CD14-positive monocyte (primary cell): ENCODE data around the gene ITIH3. TPM values are rescaled to one million over a fixed set of nuclear protein-coding genes. Genes with fewer than 3 reads are reported as not detected.

Experiments
- DNase-seq, 3 donors: peaks; one replicate each; pipeline ENCODE4 v3.0.0-alpha.2; 2011 to 2022
- H2AFZ ChIP-seq: 2 replicates; pipeline ENCODE4 v1.6.0; 2012; ENCODE audit warnings: mild to moderate bottlenecking, low read depth, low read length, inconsistent platforms; ENCODE audit not compliant: insufficient read depth, poor library complexity, severe bottlenecking
- H3K27ac ChIP-seq, 2 donors: 1 replicate in 1 of 2; 2 replicates in 1 of 2; pipeline ENCODE4 v1.5.1; 2012 to 2013; ENCODE audit warnings: low read length in 2 of 2, control low read depth in 1 of 2, inconsistent platforms in 1 of 2, low read depth in 1 of 2, mild to moderate bottlenecking in 1 of 2
- H3K27me3 ChIP-seq, 2 donors: one replicate each; pipeline versions ENCODE4 v1.6.0 to v1.6.1; 2011 to 2013; ENCODE audit warnings: low read length in 2 of 2; ENCODE audit not compliant: control insufficient read depth in 2 of 2, insufficient read depth in 2 of 2
- H3K36me3 ChIP-seq, 2 donors: replicated peaks in 1 of 2; 1 replicate in 1 of 2; 2 replicates in 1 of 2; pipeline versions ENCODE4 v1.5.1 to v1.6.1; 2012 to 2013; ENCODE audit warnings: low read length in 2 of 2, control low read depth in 1 of 2, inconsistent platforms in 1 of 2, mild to moderate bottlenecking in 1 of 2; ENCODE audit not compliant: insufficient read depth in 2 of 2, control insufficient read depth in 1 of 2
- H3K4me1 ChIP-seq, 2 donors: 1 replicate in 1 of 2; 2 replicates in 1 of 2; pipeline versions ENCODE4 v1.5.1 to v1.6.1; 2012 to 2013; ENCODE audit warnings: low read length in 2 of 2, control low read depth in 1 of 2, inconsistent platforms in 1 of 2, mild to moderate bottlenecking in 1 of 2, moderate library complexity in 1 of 2; ENCODE audit not compliant: insufficient read depth in 2 of 2, control insufficient read depth in 1 of 2
- H3K4me2 ChIP-seq: replicated peaks from 2 replicates; pipeline ENCODE3; 2012; ENCODE audit warnings: low read length, moderate library complexity, mild to moderate bottlenecking; ENCODE audit not compliant: poor library complexity, severe bottlenecking; ENCODE audit errors: extremely low read depth
- H3K4me3 ChIP-seq, 3 experiments: fragments of 200-600 bp in 1 of 3; sonication (generic) in 1 of 3; replicated peaks in 1 of 3; 1 replicate in 2 of 3; 2 replicates in 1 of 3; pipeline ENCODE4 v1.5.1; 2011 to 2013; ENCODE audit warnings: low read length in 3 of 3, mild to moderate bottlenecking in 3 of 3, control low read depth in 2 of 3, low read depth in 2 of 3, inconsistent platforms in 1 of 3, moderate library complexity in 1 of 3
- H3K79me2 ChIP-seq: 2 replicates; pipeline ENCODE4 v1.6.0; 2012; ENCODE audit warnings: mild to moderate bottlenecking, control low read depth, inconsistent platforms, low read length, moderate library complexity; ENCODE audit not compliant: insufficient read depth
- H3K9ac ChIP-seq: 2 replicates; pipeline ENCODE4 v1.6.0; 2017; ENCODE audit warnings: low read length, mild to moderate bottlenecking; ENCODE audit not compliant: insufficient read depth, poor library complexity, severe bottlenecking
- H3K9me3 ChIP-seq, 2 donors: replicated peaks in 1 of 2; 1 replicate in 1 of 2; 2 replicates in 1 of 2; pipeline versions ENCODE4 v1.5.1 to v1.6.1; 2012 to 2013; ENCODE audit warnings: low read length in 2 of 2, control low read depth in 1 of 2; ENCODE audit not compliant: control insufficient read depth in 1 of 2, insufficient read depth in 1 of 2
- H4K20me1 ChIP-seq: 2 replicates; pipeline ENCODE4 v1.6.0; 2012; ENCODE audit warnings: mild to moderate bottlenecking, low read length, control low read depth, moderate library complexity; ENCODE audit not compliant: insufficient read depth
- H3K27ac Mint-ChIP-seq, 7 donors: one replicate each; pipeline ENCODE4 v1.8.0; 2020; ENCODE audit warnings: mild to moderate bottlenecking in 7 of 7, mixed read lengths in 7 of 7, moderate library complexity in 6 of 7, inconsistent platforms in 2 of 7
- H3K27me3 Mint-ChIP-seq, 3 donors: one replicate each; pipeline ENCODE4 v1.8.0; 2021 to 2022; ENCODE audit warnings: low read depth in 3 of 3, mild to moderate bottlenecking in 3 of 3, mixed read lengths in 3 of 3, moderate library complexity in 3 of 3, inconsistent platforms in 1 of 3
- H3K36me3 Mint-ChIP-seq, 2 donors: one replicate each; pipeline ENCODE4 v1.8.0; 2020; ENCODE audit warnings: mixed read lengths in 2 of 2, inconsistent platforms in 1 of 2, mild to moderate bottlenecking in 1 of 2
- H3K4me1 Mint-ChIP-seq: one replicate; pipeline ENCODE4 v1.8.0; 2020; ENCODE audit warnings: mild to moderate bottlenecking, mixed read lengths
- H3K4me3 Mint-ChIP-seq, 2 donors: one replicate each; pipeline ENCODE4 v1.8.0; 2020; ENCODE audit warnings: mild to moderate bottlenecking in 2 of 2, mixed read lengths in 2 of 2, moderate library complexity in 1 of 2
- H3K9me3 Mint-ChIP-seq, 7 donors: one replicate each; pipeline ENCODE4 v1.8.0; 2020 to 2022; ENCODE audit warnings: mixed read lengths in 7 of 7, mild to moderate bottlenecking in 6 of 7, moderate library complexity in 6 of 7, inconsistent platforms in 2 of 7
- CTCF ChIP-seq: fragments of 200-600 bp; IDR thresholded peaks from one replicate; pipeline ENCODE4 v1.8.0; 2022; ENCODE audit warnings: antibody characterized with exemption, mild to moderate bottlenecking
- WGBS: methylation state at CpG from one replicate; pipeline ENCODE4 v1.1.5; 2013; ENCODE audit warnings: missing lambda C conversion rate; ENCODE audit not compliant: insufficient coverage; 5-methylcytosine and 5-hydroxymethylcytosine counted together
- intact Hi-C, 2 donors: fragments of 100-400 bp; cut with micrococcal nuclease; formaldehyde crosslinking; loops; one replicate each; pipeline versions ENCODE4 v1.15.0 to v1.15.1; 2023
- polyA plus RNA-seq, 3 donors: library from polyadenylated mRNA; depleted of rRNA in 1 of 3; unstranded in 2 of 3; stranded (reverse) in 1 of 3; fragments of 300-500 nt in 2 of 3; fragments of >200 nt in 1 of 3; fragmentation: Illumina TruSeq in 2 of 3; gene quantifications; 1 replicate in 2 of 3; 2 replicates in 1 of 3; pipeline ENCODE4 v1.2.3, GENCODE V29; 2012 to 2021

The ITIH3 gene
- polyA plus RNA-seq, 3 donors, result 0.07 TPM; not detected in 2

DNA sequence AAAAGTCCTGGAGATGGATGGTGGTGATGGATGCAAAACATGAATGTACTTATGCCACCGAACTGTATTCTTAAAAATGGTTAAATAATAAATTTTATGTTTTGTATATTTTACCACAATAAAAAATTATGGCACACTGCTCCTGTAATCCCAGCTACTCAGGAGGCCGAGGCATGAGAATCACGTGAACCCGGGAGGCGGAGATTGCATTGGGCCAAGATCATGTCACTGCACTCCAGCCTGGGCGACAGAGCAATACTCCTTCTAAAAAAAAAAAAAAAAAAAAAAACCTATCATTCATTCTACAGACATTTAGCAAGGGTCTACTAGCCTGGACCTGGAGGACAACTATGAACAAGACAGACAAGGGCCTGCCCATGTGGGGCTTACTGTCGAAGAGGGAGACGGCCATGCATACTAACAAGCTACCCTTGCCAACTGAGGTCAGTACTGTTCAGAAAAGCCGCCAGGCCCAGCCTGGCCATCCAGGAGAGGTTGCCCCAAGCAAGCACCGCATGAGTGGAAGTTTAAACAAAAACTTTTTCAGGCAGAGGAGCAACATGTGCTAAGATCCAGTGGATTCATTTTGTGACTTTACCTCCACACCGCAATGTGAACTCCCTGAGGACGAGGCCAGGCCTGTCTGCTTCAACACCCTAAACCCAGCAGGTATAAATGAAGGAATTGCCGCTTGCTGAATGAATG is 21.1 kb upstream of the ITIH3 start:
- Histone ChIP-seq H3K4me2 (no peak overlapping the region), H2AFZ (no peak overlapping the region), H3K4me3 (no peak overlapping the region), H3K9me3 (no peaks in the 10 kb centered on the region), H3K4me1 (peaks cover 47 to 53% of the 10 kb centered on the region in 2 donors), H3K79me2 (peaks cover 21% of the 10 kb centered on the region), H3K27me3 (no peaks in the 10 kb centered on the region), H3K27ac (no peak overlapping the region), H3K9ac (no peak overlapping the region), H3K36me3 (peaks cover 0 to under 1% of the 10 kb centered on the region in 2 donors), H4K20me1 (peaks cover 4% of the 10 kb centered on the region)
- Mint-ChIP-seq H3K36me3 (peaks cover 4 to 17% of the 10 kb centered on the region in 2 donors), H3K4me3 (no peak overlapping the region), H3K27me3 (peaks cover 0 to 4% (median 2%) of the 10 kb centered on the region in 3 donors), H3K4me1 (peaks cover 48% of the 10 kb centered on the region), H3K9me3 (peaks cover 0 to 2% (median 0%) of the 10 kb centered on the region in 7 donors), H3K27ac (peak overlapping the region in 2 of 7 donors; percentile 42 to 61)
- 100% methylated on average over 9 of the region's 13 CpGs for WGBS
- TF ChIP-seq CTCF, result no peak
- intact Hi-C loops, result no loop called here
- no peak for DNase-seq

- intact Hi-C loops, result no loop called here
- DNase-seq, result no peak
- Mint-ChIP-seq H3K4me1 (peaks cover 55% of the 10 kb centered on the region), H3K4me3 (no peak overlapping the region), H3K36me3 (peaks cover 2 to 13% of the 10 kb centered on the region in 2 donors), H3K9me3 (peaks cover 0 to 2% (median 0%) of the 10 kb centered on the region in 7 donors), H3K27ac (peak overlapping the region in 3 of 7 donors; percentile 50 to 95 (median 61)), H3K27me3 (peaks cover 0 to 4% (median 2%) of the 10 kb centered on the region in 3 donors)
- H2AFZ ChIP-seq, result no peak overlapping the region
- H3K27ac ChIP-seq, result no peak overlapping the region
- no peak overlapping the region for H3K4me3 ChIP-seq
- WGBS, result 83% methylated on average over 6 of the region's 8 CpGs
- H3K9ac ChIP-seq, result no peak overlapping the region
- H3K9me3 ChIP-seq, result no peaks in the 10 kb centered on the region
- H4K20me1 ChIP-seq, result peaks cover 4% of the 10 kb centered on the region
- TF ChIP-seq CTCF, result no peak
- H3K4me2 ChIP-seq, result no peak overlapping the region
- H3K36me3 ChIP-seq, result no peaks in the 10 kb centered on the region
- peaks cover 14% of the 10 kb centered on the region for H3K79me2 ChIP-seq
- no peaks in the 10 kb centered on the region for H3K27me3 ChIP-seq
- H3K4me1 ChIP-seq, result peaks cover 53 to 57% of the 10 kb centered on the region in 2 donors
Observed at GRCh38 chr3:52774066-52774713, 20.4 kb upstream of the ITIH3 start.
